ENCODE results near the gene MAGED2. TPM values are rescaled to one million over a fixed set of nuclear protein-coding genes. Genes with fewer than 3 reads are reported as not detected.
"Not testable (repeated sequence)": the region's sequence is repeated elsewhere in the genome, so short reads cannot be mapped to it uniquely, and the experiment has no call there.

The MAGED2 gene
- total and polyA plus RNA-seq, 9 donors: 863 to 1,174 (median 1,025) TPM

- DNase-seq: no peak
- 100% methylated on average over 1 of the region's 2 CpGs for WGBS (ENCODE audit: insufficient coverage)
- Histone ChIP-seq H3K4me3 (ENCODE audit: low read length) (no peak overlapping the region), H3K27me3 (ENCODE audit: control insufficient read depth, insufficient read depth, low read length) (peaks cover 6% of the 10 kb centered on the region), H3K9me3 (replicated peaks; ENCODE audit: control insufficient read depth, low read depth, low read length) (peaks cover 3% of the 10 kb centered on the region), H3K4me1 (ENCODE audit: control insufficient read depth, insufficient read depth, low read length) (peaks cover 9% of the 10 kb centered on the region), H3K27ac (ENCODE audit: low read length) (no peak overlapping the region), H3K36me3 (ENCODE audit: control insufficient read depth, insufficient read depth, low read length) (no peaks in the 10 kb centered on the region)
These were observed 20.6 kb upstream of the MAGED2 start for GRCh38 chrX:54786967-54787366.

GRCh38 chrX:54788446-54788845 is 19.1 kb upstream of the MAGED2 start:
- no peak overlapping the region for H3K4me3 ChIP-seq (ENCODE audit: low read length)
- WGBS (ENCODE audit: insufficient coverage): 71% methylated on average over 3 of the region's 9 CpGs
- DNase-seq: no peak

GRCh38 chrX:54789405-54789804 is 18.1 kb upstream of the MAGED2 start:
- H3K27me3 ChIP-seq (ENCODE audit: control insufficient read depth, insufficient read depth, low read length); H3K4me3 ChIP-seq (ENCODE audit: low read length); H3K36me3 ChIP-seq (ENCODE audit: control insufficient read depth, insufficient read depth, low read length); H3K9me3 ChIP-seq (replicated peaks; ENCODE audit: control insufficient read depth, low read depth, low read length): not testable (repeated sequence)
- Histone ChIP-seq H3K27ac (ENCODE audit: low read length) (peak overlapping the region; percentile 67), H3K4me1 (ENCODE audit: control insufficient read depth, insufficient read depth, low read length) (peaks cover 11% of the 10 kb centered on the region)
- DNase-seq: peak; percentile 29
- no CpG with 5 or more reads among the region's 5 CpGs for WGBS (ENCODE audit: insufficient coverage)

More at GRCh38 chrX:54788446-54788845, 19.1 kb upstream of the MAGED2 start:
- H3K27ac ChIP-seq (ENCODE audit: low read length): peak overlapping the region; percentile 67
- H3K4me1 ChIP-seq (ENCODE audit: control insufficient read depth, insufficient read depth, low read length): peaks cover 9% of the 10 kb centered on the region
- peaks cover 6% of the 10 kb centered on the region for H3K27me3 ChIP-seq (ENCODE audit: control insufficient read depth, insufficient read depth, low read length)
- H3K36me3 ChIP-seq (ENCODE audit: control insufficient read depth, insufficient read depth, low read length): no peaks in the 10 kb centered on the region
- H3K9me3 ChIP-seq (replicated peaks; ENCODE audit: control insufficient read depth, low read depth, low read length): peaks cover 3% of the 10 kb centered on the region

- Histone ChIP-seq H3K36me3 (ENCODE audit: control insufficient read depth, insufficient read depth, low read length) (no peaks in the 10 kb centered on the region), H3K9me3 (replicated peaks; ENCODE audit: control insufficient read depth, low read depth, low read length) (no peaks in the 10 kb centered on the region), H3K4me1 (ENCODE audit: control insufficient read depth, insufficient read depth, low read length) (peaks cover 8% of the 10 kb centered on the region), H3K27ac (ENCODE audit: low read length) (peak overlapping the region; percentile 20), H3K27me3 (ENCODE audit: control insufficient read depth, insufficient read depth, low read length) (peaks cover 6% of the 10 kb centered on the region), H3K4me3 (ENCODE audit: low read length) (no peak overlapping the region)
- 20% methylated on average over 1 of the region's 1 CpG for WGBS (ENCODE audit: insufficient coverage)
- DNase-seq: peak; percentile 86
These were observed 13.5 kb upstream of the MAGED2 start for GRCh38 chrX:54794028-54794427.

- no peak for DNase-seq
- Histone ChIP-seq H3K4me1 (ENCODE audit: control insufficient read depth, insufficient read depth, low read length) (peaks cover 5% of the 10 kb centered on the region), H3K36me3 (ENCODE audit: control insufficient read depth, insufficient read depth, low read length) (no peaks in the 10 kb centered on the region), H3K9me3 (replicated peaks; ENCODE audit: control insufficient read depth, low read depth, low read length) (no peaks in the 10 kb centered on the region), H3K27ac (ENCODE audit: low read length) (no peak overlapping the region), H3K4me3 (ENCODE audit: low read length) (no peak overlapping the region), H3K27me3 (ENCODE audit: control insufficient read depth, insufficient read depth, low read length) (peaks cover 6% of the 10 kb centered on the region)
- WGBS (ENCODE audit: insufficient coverage): 57% methylated on average over 3 of the region's 4 CpGs
These were observed 12.8 kb upstream of the MAGED2 start for GRCh38 chrX:54794795-54795194.

- no peak within 1 kb of the TSS for H3K4me3 ChIP-seq (ENCODE audit: low read length)
- no CpG with 5 or more reads among the region's 2 CpGs for WGBS (ENCODE audit: insufficient coverage)
- H3K27me3 ChIP-seq (ENCODE audit: control insufficient read depth, insufficient read depth, low read length): peaks cover 10% of the 10 kb centered on the region
- H3K36me3 ChIP-seq (ENCODE audit: control insufficient read depth, insufficient read depth, low read length): no peaks in the 10 kb centered on the region
- no peaks in the 10 kb centered on the region for H3K9me3 ChIP-seq (replicated peaks; ENCODE audit: control insufficient read depth, low read depth, low read length)
- peaks cover 5% of the 10 kb centered on the region for H3K4me1 ChIP-seq (ENCODE audit: control insufficient read depth, insufficient read depth, low read length)
- no peak within 1 kb of the TSS for H3K27ac ChIP-seq (ENCODE audit: low read length)
- no peak for DNase-seq
These were observed 9.4 kb upstream of the MAGED2 start, which contains the start of gene ITIH6 for GRCh38 chrX:54798137-54798536. ITIH6 (minus strand) TSS chrX:54798255; CDS start chrX:54798210, 45 bp downstream.

- 83% methylated on average over 2 of the region's 2 CpGs for WGBS (ENCODE audit: insufficient coverage)
- peaks cover 10% of the 10 kb centered on the region for H3K27me3 ChIP-seq (ENCODE audit: control insufficient read depth, insufficient read depth, low read length)
- no peaks in the 10 kb centered on the region for H3K9me3 ChIP-seq (replicated peaks; ENCODE audit: control insufficient read depth, low read depth, low read length)
- no peak overlapping the region for H3K27ac ChIP-seq (ENCODE audit: low read length)
- peaks cover 5% of the 10 kb centered on the region for H3K4me1 ChIP-seq (ENCODE audit: control insufficient read depth, insufficient read depth, low read length)
- no peaks in the 10 kb centered on the region for H3K36me3 ChIP-seq (ENCODE audit: control insufficient read depth, insufficient read depth, low read length)
- no peak overlapping the region for H3K4me3 ChIP-seq (ENCODE audit: low read length)
- DNase-seq: no peak
These were observed 8.5 kb upstream of the MAGED2 start for GRCh38 chrX:54799046-54799445.

- peak overlapping the region; percentile 98 for H3K27ac ChIP-seq (ENCODE audit: low read length)
- WGBS (ENCODE audit: insufficient coverage): 42% methylated on average over 23 of the region's 23 CpGs
- no peaks in the 10 kb centered on the region for H3K9me3 ChIP-seq (replicated peaks; ENCODE audit: control insufficient read depth, low read depth, low read length)
- peaks cover 4% of the 10 kb centered on the region for H3K27me3 ChIP-seq (ENCODE audit: control insufficient read depth, insufficient read depth, low read length)
- peaks cover 33% of the 10 kb centered on the region for H3K4me1 ChIP-seq (ENCODE audit: control insufficient read depth, insufficient read depth, low read length)
- peaks cover 40% of the 10 kb centered on the region for H3K36me3 ChIP-seq (ENCODE audit: control insufficient read depth, insufficient read depth, low read length)
- no peak for DNase-seq
- peak overlapping the region; percentile 71 for H3K4me3 ChIP-seq (ENCODE audit: low read length)
These were observed 612 bp downstream of the MAGED2 start for GRCh38 chrX:54808109-54808604.

GRCh38 chrX:54808605-54809483 is 1.3 kb downstream of the MAGED2 start:
- Histone ChIP-seq H3K36me3 (ENCODE audit: control insufficient read depth, insufficient read depth, low read length) (peaks cover 46% of the 10 kb centered on the region), H3K4me1 (ENCODE audit: control insufficient read depth, insufficient read depth, low read length) (peaks cover 33% of the 10 kb centered on the region), H3K27ac (ENCODE audit: low read length) (peak overlapping the region; percentile 98), H3K9me3 (replicated peaks; ENCODE audit: control insufficient read depth, low read depth, low read length) (no peaks in the 10 kb centered on the region), H3K4me3 (ENCODE audit: low read length) (peak overlapping the region; percentile 71), H3K27me3 (ENCODE audit: control insufficient read depth, insufficient read depth, low read length) (peaks cover 4% of the 10 kb centered on the region)
- 35% methylated on average over 36 of the region's 38 CpGs for WGBS (ENCODE audit: insufficient coverage)
- peak; percentile 98 for DNase-seq

- Histone ChIP-seq H3K27ac (ENCODE audit: low read length) (no peak overlapping the region), H3K4me1 (ENCODE audit: control insufficient read depth, insufficient read depth, low read length) (peaks cover 33% of the 10 kb centered on the region), H3K27me3 (ENCODE audit: control insufficient read depth, insufficient read depth, low read length) (peaks cover 4% of the 10 kb centered on the region), H3K36me3 (ENCODE audit: control insufficient read depth, insufficient read depth, low read length) (peaks cover 62% of the 10 kb centered on the region), H3K9me3 (replicated peaks; ENCODE audit: control insufficient read depth, low read depth, low read length) (no peaks in the 10 kb centered on the region), H3K4me3 (ENCODE audit: low read length) (no peak overlapping the region)
- DNase-seq: no peak
- WGBS (ENCODE audit: insufficient coverage): 77% methylated on average over 4 of the region's 5 CpGs
These were observed 3.0 kb downstream of the MAGED2 start for GRCh38 chrX:54810532-54810931.

Data from muscle of leg (tissue), 11 donors.